Neural cell (in vitro differentiated cells): Measurements from ENCODE around the gene ALK. TPM values are rescaled to one million over a fixed set of nuclear protein-coding genes. Genes with fewer than 3 reads are reported as not detected.

Experiments used
- H2AFZ ChIP-seq: fragments of 200-600, 300-800 bp; sonication (generic), shearing (Covaris generic); 2 replicates; pipeline ENCODE4 v1.6.0; 2014; ENCODE audit warnings: low read depth, mild to moderate bottlenecking, antibody characterized with exemption, low read length, moderate library complexity
- H3F3A ChIP-seq: fragments of 200-600 bp; shearing (Covaris generic); 2 replicates; pipeline ENCODE4 v1.6.1; 2016; ENCODE audit warnings: mild to moderate bottlenecking, moderate library complexity, mixed read lengths, antibody characterized with exemption, low read length; ENCODE audit not compliant: insufficient read depth, poor library complexity, severe bottlenecking
- H3K27ac ChIP-seq: fragments of 200-600, 300-800 bp; sonication (generic), shearing (Covaris generic); 2 replicates; pipeline ENCODE4 v1.5.1; 2014; ENCODE audit warnings: mild to moderate bottlenecking, low read length, moderate library complexity
- H3K27me3 ChIP-seq: fragments of 300-800, 200-600 bp; sonication (generic), shearing (Covaris generic); 2 replicates; pipeline ENCODE4 v1.6.0; 2014; ENCODE audit warnings: mild to moderate bottlenecking, low read depth, low read length, moderate library complexity; ENCODE audit not compliant: insufficient read depth
- H3K36me3 ChIP-seq: fragments of 300-800, 200-600 bp; sonication (generic), shearing (Covaris generic); 2 replicates; pipeline ENCODE4 v1.5.1; 2014; ENCODE audit warnings: mild to moderate bottlenecking, antibody characterized with exemption, low read length, moderate library complexity; ENCODE audit not compliant: insufficient read depth
- H3K4me2 ChIP-seq: fragments of 300-800, 200-600 bp; sonication (generic), shearing (Covaris generic); 2 replicates; pipeline ENCODE4 v1.6.0; 2014; ENCODE audit warnings: mild to moderate bottlenecking, low read length
- H3K4me3 ChIP-seq: fragments of 300-800, 200-600 bp; sonication (generic), shearing (Covaris generic); 2 replicates; pipeline ENCODE4 v1.5.1; 2014; ENCODE audit warnings: mild to moderate bottlenecking, low read length, moderate library complexity
- H3K79me2 ChIP-seq: fragments of 200-600 bp; shearing (Covaris generic); replicated peaks from 2 replicates; pipeline ENCODE4 v1.6.0; 2014; ENCODE audit warnings: mild to moderate bottlenecking, low read length, moderate library complexity; ENCODE audit not compliant: insufficient read depth
- H3K9ac ChIP-seq: fragments of 300-800, 200-600 bp; sonication (generic), shearing (Covaris generic); 2 replicates; pipeline ENCODE4 v1.6.1; 2016; ENCODE audit warnings: mild to moderate bottlenecking, low read length, mixed read lengths
- H3K9me2 ChIP-seq: fragments of 200-600 bp; shearing (Covaris generic); 2 replicates; pipeline ENCODE4 v1.6.1; 2016; ENCODE audit warnings: mild to moderate bottlenecking, low read length, mixed read lengths; ENCODE audit not compliant: insufficient read depth
- H3K9me3 ChIP-seq: fragments of 200-600, 300-800 bp; sonication (generic), shearing (Covaris generic); 2 replicates; pipeline ENCODE4 v1.6.1; 2016; ENCODE audit warnings: mild to moderate bottlenecking, mixed run types, low read length, moderate library complexity, mixed read lengths
- H4K20me1 ChIP-seq: fragments of 200-600 bp; shearing (Covaris generic); 2 replicates; pipeline ENCODE4 v1.6.1; 2016; ENCODE audit warnings: mild to moderate bottlenecking, mixed run types; ENCODE audit not compliant: insufficient read depth
- CTCF ChIP-seq: fragments of 450-650 bp; IDR thresholded peaks from 2 replicates; pipeline ENCODE4 v1.5.1; 2014; ENCODE audit warnings: antibody characterized with exemption, mild to moderate bottlenecking, moderate library complexity; ENCODE audit not compliant: poor library complexity, severe bottlenecking
- EP300 ChIP-seq: fragments of 450-650 bp; conservative IDR thresholded peaks from 2 replicates; pipeline ENCODE4 v1.6.1; 2014; ENCODE audit warnings: antibody characterized with exemption, mild to moderate bottlenecking, moderate library complexity; ENCODE audit not compliant: poor library complexity, severe bottlenecking
- EZH2 ChIP-seq: fragments of 200-600, 300-800 bp; shearing (Covaris generic), sonication (generic); IDR thresholded peaks from 2 replicates; pipeline ENCODE4 v1.6.1; 2014; ENCODE audit warnings: antibody characterized with exemption, low read length, borderline replicate concordance, mild to moderate bottlenecking; ENCODE audit not compliant: insufficient read depth, poor library complexity, severe bottlenecking
- MXI1 ChIP-seq: fragments of 450-650 bp; conservative IDR thresholded peaks from 2 replicates; pipeline ENCODE4 v1.6.1; 2014; ENCODE audit warnings: antibody characterized with exemption, mild to moderate bottlenecking; ENCODE audit not compliant: poor library complexity, severe bottlenecking
- POLR2AphosphoS5 ChIP-seq: IDR thresholded peaks from 2 replicates; pipeline ENCODE4 v1.6.1; 2012
- RAD21 ChIP-seq: fragments of 450-650 bp; conservative IDR thresholded peaks from 2 replicates; pipeline ENCODE4 v1.6.1; 2014; ENCODE audit warnings: antibody characterized with exemption, mild to moderate bottlenecking, moderate library complexity
- REST ChIP-seq: IDR thresholded peaks from 2 replicates; pipeline ENCODE4 v1.6.1; 2012; ENCODE audit warnings: borderline replicate concordance
- SMC3 ChIP-seq: fragments of 450-650 bp; conservative IDR thresholded peaks from 2 replicates; pipeline ENCODE4 v1.6.1; 2014; ENCODE audit warnings: antibody characterized with exemption, mild to moderate bottlenecking, moderate library complexity; ENCODE audit not compliant: poor library complexity
- TAF1 ChIP-seq: IDR thresholded peaks from 2 replicates; pipeline ENCODE4 v1.6.1; 2012; ENCODE audit warnings: low read depth
- polyA plus RNA-seq: library from polyadenylated mRNA; depleted of rRNA; stranded (reverse); fragments of >200 nt; gene quantifications from 2 replicates; pipeline ENCODE4 v1.2.3, GENCODE V29; 2014

The ALK gene
- polyA plus RNA-seq, 1 donor from 2014 or later: 7.1 TPM

- H3K36me3 ChIP-seq: no peaks in the 10 kb centered on the region
- no peak overlapping the region for H3K27ac ChIP-seq
- no peaks in the 10 kb centered on the region for H3F3A ChIP-seq
- no peaks in the 10 kb centered on the region for H3K79me2 ChIP-seq
- no peaks in the 10 kb centered on the region for H3K9me3 ChIP-seq
- H3K4me2 ChIP-seq: no peak overlapping the region
- no peak overlapping the region for H3K9ac ChIP-seq
- no peaks in the 10 kb centered on the region for H3K9me2 ChIP-seq
- H3K4me3 ChIP-seq: no peak overlapping the region
- H2AFZ ChIP-seq: no peak overlapping the region
- H4K20me1 ChIP-seq: no peaks in the 10 kb centered on the region
- TF ChIP-seq POLR2AphosphoS5 (no peak), TAF1 (no peak), MXI1 (no peak), EP300 (no peak), SMC3 (no peak), RAD21 (no peak), EZH2 (no peak), CTCF (no peak), REST (no peak)
- H3K27me3 ChIP-seq: no peaks in the 10 kb centered on the region
These were observed 764.3 kb downstream of the ALK start for GRCh38 chr2:29157131-29157530.

GRCh38 chr2:29155578-29155977, 765.8 kb downstream of the ALK start:
- H3K9me2 ChIP-seq: no peaks in the 10 kb centered on the region
- H2AFZ ChIP-seq: no peak overlapping the region
- no peaks in the 10 kb centered on the region for H3K79me2 ChIP-seq
- H3K9me3 ChIP-seq: no peaks in the 10 kb centered on the region
- no peaks in the 10 kb centered on the region for H3F3A ChIP-seq
- no peak overlapping the region for H3K4me2 ChIP-seq
- no peak for TF ChIP-seq EZH2
- TF ChIP-seq TAF1: no peak
- TF ChIP-seq RAD21: no peak
- no peak for TF ChIP-seq EP300
- no peak for TF ChIP-seq POLR2AphosphoS5
- no peak for TF ChIP-seq REST
- TF ChIP-seq SMC3: no peak
- no peak for TF ChIP-seq CTCF
- TF ChIP-seq MXI1: no peak
- H3K4me3 ChIP-seq: no peak overlapping the region
- no peaks in the 10 kb centered on the region for H3K27me3 ChIP-seq
- H3K27ac ChIP-seq: no peak overlapping the region
- H4K20me1 ChIP-seq: no peaks in the 10 kb centered on the region
- no peak overlapping the region for H3K9ac ChIP-seq
- H3K36me3 ChIP-seq: no peaks in the 10 kb centered on the region
